ENCODE results near the gene STK32B. TPM values are rescaled to one million over a fixed set of nuclear protein-coding genes. Genes with fewer than 3 reads are reported as not detected.

STK32B gene
- total and polyA plus RNA-seq, 9 of the 15 experiments (the other 6 are each of a cell fraction or from before 2014, with no cell fraction given): 0.03 to 0.20 (median 0.07) TPM; not detected in 2

- TF ChIP-seq PRDM10 (IDR thresholded peaks at IDR 0.05; ENCODE audit: partially characterized antibody): no peak
- peak; percentile 30; the same call in 1 of the 2 replicates for TF ChIP-seq PKNOX1 (IDR thresholded peaks at IDR 0.05)
- peak; percentile 72 for TF ChIP-seq ZEB2 (IDR thresholded peaks at IDR 0.05)
These were observed 37.1 kb upstream of the STK32B start (continued) for GRCh38 chr4:5014007-5014682.

- ChIA-PET CTCF (ENCODE audit: low intra/inter-chr PET ratio) (interaction anchor here (0.7 kb wide), 1 partner anchor 125 kb away, joined by 3 read pairs; no protein-coding TSS in a partner anchor), POLR2A (interaction anchor here (0.6 to 0.8 kb wide), 2 partner anchors 367 to 573 kb away, joined by 3 to 4 read pairs; no protein-coding TSS in a partner anchor)
- DNase-seq (ENCODE audit: extremely low read depth in 1 of 4, low spot score in 3 of 4): no peak
These were observed 33.2 kb upstream of the STK32B start for GRCh38 chr4:5018096-5018495.

More at GRCh38 chr4:5018096-5018495, 33.2 kb upstream of the STK32B start:
- ATAC-seq: peak; percentile 65
- peaks cover 2 to 9% of the 10 kb centered on the region in 2 experiments; a peak in 4 of 5 replicates for H3K4me1 ChIP-seq (replicated peaks in 1 of 2; ENCODE audit: control insufficient read depth in 2 of 2, insufficient read depth in 2 of 2, low read length in 2 of 2)
- no peak overlapping the region for H3K4me3 ChIP-seq
- peak overlapping the region; percentile 30; the same call in 1 of the 2 replicates for H2AFZ ChIP-seq (ENCODE audit: low read depth, low read length)
- H3K27ac ChIP-seq (ENCODE audit: extremely low read depth, low read depth, low read length): no peak overlapping the region
- no TSS peak for BruUV-seq (replicated peaks)
- intact Hi-C loops (cut with micrococcal nuclease) (no loop called here), in situ Hi-C loops (cut with MboI) (no loop called here)
- WGBS (ENCODE audit: insufficient coverage, low coverage, missing lambda C conversion rate): 9% methylated on average over 2 of the region's 2 CpGs
- peaks cover 0 to 18% of the 10 kb centered on the region in 2 experiments; a peak in 2 of 5 replicates for H3K27me3 ChIP-seq (ENCODE audit: control insufficient read depth in 2 of 2, insufficient read depth in 2 of 2, low read length in 2 of 2)
- no peak overlapping the region for H3K9ac ChIP-seq (ENCODE audit: insufficient read depth in 1 of 2, low read depth in 2 of 2, low read length in 2 of 2)
- H3K4me2 ChIP-seq (ENCODE audit: insufficient read depth, low read length): no peak overlapping the region
- no peaks in the 10 kb centered on the region for H3K79me2 ChIP-seq (ENCODE audit: control insufficient read depth, insufficient read depth, low read length)
- no peaks in the 10 kb centered on the region for H3K9me3 ChIP-seq (replicated peaks; ENCODE audit: control insufficient read depth, insufficient read depth, low read depth, low read length)
- no peaks in the 10 kb centered on the region for H3K9me1 ChIP-seq (ENCODE audit: control insufficient read depth, insufficient read depth, low read length)
- TF ChIP-seq KLF1 (tag; IDR thresholded peaks at IDR 0.05) (no peak), MNT (conservative IDR thresholded peaks at IDR 0.05) (no peak), CTCF (IDR thresholded peaks at IDR 0.05 in 2 of 3, conservative IDR thresholded peaks at IDR 0.05 in 1 of 3; ENCODE audit: insufficient read depth in 2 of 3, low read depth in 1 of 3, low read length in 3 of 3) (peak in 1 of 3 experiments; percentile 50; a peak in 2 of 6 replicates)
- FAIRE-seq: peak; percentile 66
- H3K36me3 ChIP-seq (ENCODE audit: control insufficient read depth, insufficient read depth, low read length): no peaks in the 10 kb centered on the region
- H4K20me1 ChIP-seq (replicated peaks; ENCODE audit: control insufficient read depth, insufficient read depth, low read length): no peaks in the 10 kb centered on the region
